IPS-NIHi7 (cell line): ENCODE measurements around the gene HNRNPDL.
"Not testable (repeated sequence)": the region's sequence is repeated elsewhere in the genome, so short reads cannot be mapped to it uniquely, and the experiment has no call there.

Experiments used
- DNase-seq: peaks from one replicate; pipeline ENCODE4 v3.0.0; 2012; ENCODE audit warnings: mixed read lengths; ENCODE audit errors: extremely low spot score

HNRNPDL gene

DNA sequence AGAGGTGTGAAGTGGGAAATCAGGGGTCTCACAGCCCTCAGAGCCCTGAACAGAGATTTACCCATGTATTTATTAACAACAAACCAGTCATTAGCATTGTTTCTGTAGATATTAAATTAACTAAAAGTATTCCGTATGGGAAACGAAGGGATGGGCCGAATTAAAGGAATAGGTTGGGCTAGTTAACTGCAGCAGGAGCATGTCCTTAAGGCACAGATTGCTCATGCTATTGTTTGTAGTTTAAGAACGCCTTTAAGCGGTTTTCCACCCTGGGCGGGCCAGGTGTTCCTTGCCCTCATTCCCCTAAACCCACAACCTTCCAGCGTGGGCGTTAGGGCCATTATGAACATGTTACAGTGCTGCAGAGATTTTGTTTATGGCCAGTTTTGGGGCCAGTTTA lies 44.0 kb downstream of the HNRNPDL start:
- not testable (repeated sequence) for DNase-seq

DNA sequence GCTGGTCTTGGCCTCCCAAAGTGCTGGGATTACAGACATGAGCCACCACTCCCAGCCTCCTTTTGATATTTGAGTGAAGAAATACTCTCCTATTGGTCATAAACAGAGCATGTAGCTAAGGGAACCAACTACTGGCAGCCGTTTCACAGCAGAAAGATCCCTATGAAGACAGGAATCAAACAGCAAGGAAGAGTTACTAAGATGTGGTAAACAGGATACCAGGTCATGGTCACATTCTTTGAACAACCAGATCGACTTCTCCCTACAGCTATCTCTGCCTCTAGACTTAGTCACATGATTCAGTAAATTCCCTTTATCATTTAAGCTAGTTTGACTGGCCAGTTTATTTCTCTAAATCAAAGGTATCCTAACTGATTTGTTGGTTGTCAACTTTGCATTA lies 47.5 kb downstream of the HNRNPDL start:
- no peak for DNase-seq

DNA sequence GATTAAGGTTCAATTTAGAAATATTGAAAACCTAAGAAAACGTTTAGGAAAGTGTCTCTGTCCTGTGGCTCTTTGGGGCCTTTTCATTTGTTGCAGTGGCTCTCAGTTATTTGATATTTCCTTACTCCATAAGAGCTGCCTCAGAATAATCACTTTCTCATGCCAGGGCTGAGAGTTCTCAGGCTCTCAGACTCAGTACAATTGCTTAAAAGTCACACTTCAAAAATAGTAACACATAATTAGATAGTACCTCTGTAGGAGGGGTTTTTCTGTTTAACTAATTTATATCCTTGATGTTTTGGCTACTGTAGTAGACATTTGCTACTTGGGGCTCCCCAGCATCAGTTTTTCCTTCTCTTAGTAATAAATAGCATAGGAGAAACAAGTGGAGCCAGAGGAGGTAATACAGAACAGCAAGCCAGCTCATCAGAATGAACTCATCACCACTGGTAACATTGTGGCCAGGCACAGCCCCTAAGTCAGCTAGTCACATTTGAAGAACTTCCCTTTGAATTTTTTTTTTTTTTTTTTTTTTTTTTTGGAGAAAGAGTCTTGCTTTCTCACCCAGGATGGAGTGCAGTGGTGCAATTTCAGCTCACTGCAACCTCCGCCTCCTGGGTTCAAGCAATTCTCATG lies 48.5 kb downstream of the HNRNPDL start:
- no peak for DNase-seq

DNA sequence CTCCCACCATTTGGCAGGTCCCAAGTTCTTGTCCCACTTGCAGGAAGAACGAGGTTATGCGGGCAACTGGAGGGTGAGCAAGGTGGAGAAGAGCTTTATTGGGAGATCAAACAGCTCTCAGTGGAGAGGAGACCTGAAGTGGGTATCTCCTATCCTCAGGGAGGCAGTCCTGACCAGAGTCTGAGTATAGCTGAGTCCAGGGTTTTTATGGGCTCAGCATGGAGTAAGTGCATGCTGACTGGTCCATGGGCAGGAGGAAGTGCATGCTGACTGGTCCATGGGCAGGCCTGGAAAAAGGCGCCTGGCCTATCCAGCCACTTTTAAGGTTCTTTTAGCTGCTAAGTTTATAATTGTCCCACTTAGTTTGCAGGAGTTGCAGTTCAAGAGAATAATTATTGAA lies 49.0 kb downstream of the HNRNPDL start:
- DNase-seq, result no peak

DNA sequence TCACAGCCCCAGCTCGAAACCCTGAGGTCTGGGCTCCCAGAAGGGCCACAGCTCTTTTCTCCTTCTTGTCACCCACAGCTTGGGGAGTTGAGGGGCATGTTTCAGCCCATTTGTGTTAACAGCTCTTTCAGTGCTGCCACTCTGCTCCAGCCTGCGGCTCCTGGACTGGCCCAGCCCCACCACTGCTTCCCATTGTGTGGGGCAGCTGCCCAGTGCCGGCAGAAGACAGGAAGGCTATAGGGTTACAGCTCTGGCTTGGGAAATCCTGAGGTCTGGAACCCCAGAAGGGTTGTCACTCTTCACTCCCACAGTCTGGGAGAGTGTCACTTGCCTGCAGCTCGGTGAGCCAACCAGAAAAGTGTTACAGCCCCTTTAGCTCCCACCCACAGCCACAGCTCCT lies 49.4 kb downstream of the HNRNPDL start:
- no peak for DNase-seq

DNA sequence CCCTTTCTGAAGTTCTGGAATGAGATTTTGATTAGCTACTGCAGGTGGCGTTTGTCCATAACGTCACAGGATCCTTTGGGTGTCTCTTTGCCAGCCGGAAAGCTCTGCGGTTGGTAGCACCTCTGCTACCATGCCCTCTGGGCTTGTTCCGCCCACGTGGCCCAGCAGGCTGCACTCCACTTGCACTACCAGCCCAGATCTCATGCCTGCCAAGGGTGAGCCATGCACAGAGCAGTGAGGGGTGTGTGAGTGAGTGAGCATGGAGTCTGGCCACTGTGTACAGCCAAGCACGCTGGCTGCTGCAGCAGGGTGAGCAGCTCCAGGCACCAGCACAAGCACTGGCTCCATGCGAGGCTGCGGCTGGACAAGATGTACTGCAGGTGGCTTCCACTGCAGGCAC lies 49.9 kb downstream of the HNRNPDL start:
- no peak for DNase-seq

DNA sequence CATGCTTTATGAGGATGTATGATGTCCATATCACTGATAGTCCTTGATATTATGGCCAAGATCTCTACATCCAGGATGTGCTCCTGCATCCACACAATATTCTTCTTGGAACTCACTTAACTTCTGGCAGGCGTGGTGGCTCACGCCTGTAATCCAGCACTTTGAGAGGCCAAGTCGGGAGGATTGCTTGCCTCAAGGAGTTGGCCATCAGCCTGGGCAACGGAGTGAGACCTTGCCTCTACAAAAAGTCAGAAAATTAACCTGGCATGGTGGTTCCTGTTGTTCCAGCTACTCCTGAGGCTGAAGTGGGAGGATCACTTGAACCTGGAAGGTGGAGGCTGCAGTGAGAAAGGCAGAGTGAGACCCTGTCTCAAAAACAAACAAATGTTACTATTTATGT lies 54.2 kb downstream of the HNRNPDL start:
- no peak for DNase-seq

DNA sequence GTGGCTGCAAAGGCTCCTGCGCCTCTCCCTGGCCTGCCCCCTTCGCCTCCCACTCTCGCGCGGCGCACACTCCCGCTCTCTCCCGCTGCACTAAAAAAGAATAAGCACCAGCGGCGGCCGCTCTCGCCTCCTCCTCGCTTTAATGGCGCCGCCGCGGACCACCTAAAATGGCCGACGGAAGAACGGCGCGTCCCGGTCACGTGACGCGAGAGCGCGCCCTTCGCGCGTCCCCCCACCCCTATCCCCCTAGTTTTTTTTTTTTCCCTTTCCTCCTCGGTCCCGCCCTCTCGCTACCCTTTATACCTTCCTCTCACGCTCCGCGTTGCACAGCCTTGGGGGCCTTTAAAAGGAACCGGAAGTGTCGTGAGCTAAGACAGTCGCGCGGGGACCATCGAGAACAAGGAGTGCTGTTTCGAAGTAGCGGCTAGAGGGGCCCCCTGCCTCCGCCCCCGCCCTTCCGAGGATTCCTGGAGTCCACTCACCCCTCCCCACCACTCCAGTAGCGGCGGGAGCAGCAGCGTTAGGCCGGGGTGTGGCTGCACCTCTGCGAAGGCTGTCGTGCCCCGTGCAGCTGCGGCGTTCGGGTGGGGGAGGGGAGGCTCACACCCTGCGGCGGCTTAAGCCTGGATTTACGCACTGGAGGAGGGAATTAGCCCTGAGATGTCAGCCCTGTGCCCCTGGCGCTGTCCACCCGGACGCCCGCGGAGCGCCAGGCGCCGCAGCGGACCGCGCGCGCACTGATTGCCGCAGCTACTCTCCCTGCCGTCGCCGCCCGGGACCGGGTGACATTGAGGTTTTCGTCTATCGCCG lies 56.2 kb downstream of the HNRNPDL start, which contains the start of gene HNRNPD:
Gene HNRNPD (minus strand): TSS at position 176 of the 810 bp plus-strand sequence. CDS start 313 bp downstream, outside the sequence.
- peak; percentile 93 for DNase-seq

DNA sequence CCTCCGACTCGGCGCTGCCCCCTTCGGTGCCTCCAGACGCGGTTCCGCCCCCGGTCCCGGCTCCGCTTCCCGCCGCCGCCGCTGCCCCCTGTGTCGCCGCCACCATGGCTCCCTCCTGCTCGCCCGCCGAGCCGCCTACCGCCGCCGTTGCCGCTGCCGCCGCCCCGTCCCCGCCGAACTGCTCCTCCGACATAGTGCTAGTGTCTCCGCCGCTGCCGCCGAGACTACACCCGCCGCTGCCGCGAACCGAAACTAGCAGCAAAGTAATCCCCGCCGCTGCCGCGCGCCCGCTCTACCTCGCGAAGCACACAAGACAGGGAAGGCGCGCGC lies 56.8 kb downstream of the HNRNPDL start:
- no peak for DNase-seq
